Measurements from ENCODE around the gene LAMP1. TPM values are rescaled to one million over a fixed set of nuclear protein-coding genes. Genes with fewer than 3 reads are reported as not detected.
A peak's percentile ranks its signal among the peaks of the same experiment; 100 is the strongest.
"Not testable (repeated sequence)": the region's sequence is repeated elsewhere in the genome, so short reads cannot be mapped to it uniquely, and the experiment has no call there.

The LAMP1 gene, protein sequence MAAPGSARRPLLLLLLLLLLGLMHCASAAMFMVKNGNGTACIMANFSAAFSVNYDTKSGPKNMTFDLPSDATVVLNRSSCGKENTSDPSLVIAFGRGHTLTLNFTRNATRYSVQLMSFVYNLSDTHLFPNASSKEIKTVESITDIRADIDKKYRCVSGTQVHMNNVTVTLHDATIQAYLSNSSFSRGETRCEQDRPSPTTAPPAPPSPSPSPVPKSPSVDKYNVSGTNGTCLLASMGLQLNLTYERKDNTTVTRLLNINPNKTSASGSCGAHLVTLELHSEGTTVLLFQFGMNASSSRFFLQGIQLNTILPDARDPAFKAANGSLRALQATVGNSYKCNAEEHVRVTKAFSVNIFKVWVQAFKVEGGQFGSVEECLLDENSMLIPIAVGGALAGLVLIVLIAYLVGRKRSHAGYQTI
- 110 and 111 TPM in 2 replicates for total RNA-seq (2014; rRNA removed)
- Bru-seq, nascent RNA = percentile 80 among the genes with signal in this experiment
- BruChase-seq, experiment 1, labeled RNA remaining after a 6-hour chase = percentile 91 among the genes with signal in this experiment
- BruChase-seq, experiment 2, labeled RNA remaining after a 2-hour chase = percentile 88 among the genes with signal in this experiment
- long read RNA-seq, transcript LAMP1-201 (9 exons, 2,699 nt) = major isoform, 500 of 720 reads
- long read RNA-seq, partial matches to known transcripts = 53 of 720 reads
- long read RNA-seq, other reads (novel, unspliced or antisense) = 167 of 720 reads

DNA sequence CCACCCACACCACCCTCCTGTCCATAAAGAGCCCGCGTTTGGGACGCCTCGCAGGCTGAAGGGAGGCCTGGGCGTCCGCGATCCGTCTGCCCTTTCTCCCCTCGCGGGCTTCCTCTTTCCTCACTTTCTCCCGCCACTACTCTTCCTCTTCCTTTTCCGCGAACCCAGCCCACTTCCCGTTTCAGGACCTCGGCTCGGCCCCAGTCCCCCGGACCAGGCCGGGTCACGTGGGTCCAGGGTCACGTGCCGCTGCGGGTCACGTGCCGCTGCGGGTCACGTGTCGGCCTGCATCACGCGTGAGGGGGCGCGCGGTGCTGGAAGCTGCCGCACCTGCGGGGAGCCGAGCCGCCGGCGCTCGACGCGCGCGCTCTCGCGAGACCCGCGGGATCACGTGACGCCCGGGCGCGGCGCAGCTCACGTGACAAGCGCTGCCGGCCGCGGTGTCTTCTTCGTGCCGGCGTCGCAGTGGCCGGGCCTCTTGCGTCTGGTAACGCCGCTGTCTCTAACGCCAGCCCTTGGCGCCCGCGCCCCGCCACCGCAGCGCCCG lies at the start of gene LAMP1:
TSS of gene LAMP1 (plus strand) at position 417 of the 547 bp plus-strand sequence. CDS start 196 bp downstream, outside the sequence.
- H3K9me2 ChIP-seq (replicated peaks; ENCODE audit: low read length) = no peaks in the 10 kb centered on the region
- TF ChIP-seq, protein P1, sequence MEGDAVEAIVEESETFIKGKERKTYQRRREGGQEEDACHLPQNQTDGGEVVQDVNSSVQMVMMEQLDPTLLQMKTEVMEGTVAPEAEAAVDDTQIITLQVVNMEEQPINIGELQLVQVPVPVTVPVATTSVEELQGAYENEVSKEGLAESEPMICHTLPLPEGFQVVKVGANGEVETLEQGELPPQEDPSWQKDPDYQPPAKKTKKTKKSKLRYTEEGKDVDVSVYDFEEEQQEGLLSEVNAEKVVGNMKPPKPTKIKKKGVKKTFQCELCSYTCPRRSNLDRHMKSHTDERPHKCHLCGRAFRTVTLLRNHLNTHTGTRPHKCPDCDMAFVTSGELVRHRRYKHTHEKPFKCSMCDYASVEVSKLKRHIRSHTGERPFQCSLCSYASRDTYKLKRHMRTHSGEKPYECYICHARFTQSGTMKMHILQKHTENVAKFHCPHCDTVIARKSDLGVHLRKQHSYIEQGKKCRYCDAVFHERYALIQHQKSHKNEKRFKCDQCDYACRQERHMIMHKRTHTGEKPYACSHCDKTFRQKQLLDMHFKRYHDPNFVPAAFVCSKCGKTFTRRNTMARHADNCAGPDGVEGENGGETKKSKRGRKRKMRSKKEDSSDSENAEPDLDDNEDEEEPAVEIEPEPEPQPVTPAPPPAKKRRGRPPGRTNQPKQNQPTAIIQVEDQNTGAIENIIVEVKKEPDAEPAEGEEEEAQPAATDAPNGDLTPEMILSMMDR (conservative IDR thresholded peaks at IDR 0.05; ENCODE audit: low read depth, low read length) = no peak
- TF ChIP-seq EZH2phosphoT487 (IDR thresholded peaks at IDR 0.05; ENCODE audit: borderline replicate concordance, low read length) (no peak), EZH2 (IDR thresholded peaks at IDR 0.05; ENCODE audit: low read length, unreplicated experiment) (no peak)
- CTCF ChIA-PET = no interaction called here
- no TSS peak for BruUV-seq (replicated peaks)
- no peaks in the 10 kb centered on the region for H3K9me3 ChIP-seq (ENCODE audit: low read length)
- peak within 1 kb of the TSS; percentile 45 for H3K27ac ChIP-seq (ENCODE audit: low read length)
- DNase-seq = peak; percentile 92
- peak within 1 kb of the TSS; percentile 97 for H3K4me2 ChIP-seq (ENCODE audit: low read length)
- H2AFZ ChIP-seq (ENCODE audit: low read length) = peak within 1 kb of the TSS; percentile 98
- H3K36me3 ChIP-seq (ENCODE audit: low read depth, low read length) = no peaks in the 10 kb centered on the region
- peak within 1 kb of the TSS; percentile 89 for H3K9ac ChIP-seq (ENCODE audit: low read length)
- no peaks in the 10 kb centered on the region for H3F3A ChIP-seq (ENCODE audit: low read length, unreplicated experiment)
- POLR2A ChIA-PET (ENCODE audit: unreplicated experiment) = no interaction called here
- peaks cover 9% of the 10 kb centered on the region for H3K4me1 ChIP-seq (ENCODE audit: insufficient read depth, low read length)
- H3K27me3 ChIP-seq (ENCODE audit: low read length) = no peaks in the 10 kb centered on the region
- H3K4me3 ChIP-seq (ENCODE audit: low read length) = peak within 1 kb of the TSS; percentile 95
- H4K20me1 ChIP-seq (ENCODE audit: low read length) = peaks cover 7% of the 10 kb centered on the region; the same call in 1 of the 2 replicates
- intact Hi-C loops (cut with micrococcal nuclease) = no loop called here
- peak; percentile 70 for ATAC-seq
- H3K79me2 ChIP-seq (ENCODE audit: low read length) = peaks cover 43% of the 10 kb centered on the region

DNA sequence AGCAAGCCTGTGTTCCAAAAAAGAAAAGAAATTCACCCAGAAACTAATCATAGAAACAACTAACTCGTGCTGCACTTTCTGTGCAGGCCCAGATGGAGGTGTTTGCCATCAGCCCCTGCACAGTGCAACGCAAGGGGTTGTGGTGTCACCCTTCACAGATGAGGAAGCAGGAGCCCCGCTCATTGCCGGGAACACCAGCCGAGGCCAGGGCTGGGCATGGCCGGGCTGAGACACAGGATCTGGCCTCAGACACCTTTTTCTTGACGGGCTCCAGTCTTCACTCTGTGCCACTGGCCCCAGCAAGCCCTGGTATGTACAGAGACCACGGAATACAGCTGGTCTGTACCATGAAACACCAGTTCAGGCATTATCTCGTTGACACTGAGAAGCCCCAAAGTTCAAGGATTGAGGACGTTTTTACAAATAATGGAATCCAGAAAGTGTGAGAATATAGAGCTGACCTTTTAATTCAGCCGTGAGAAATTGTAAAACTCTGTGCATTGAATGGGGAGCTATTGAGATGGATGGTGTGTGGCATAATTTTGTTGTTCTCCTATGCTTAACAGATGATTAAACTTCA lies 44.4 kb upstream of the LAMP1 start:
- Histone ChIP-seq H2AFZ (ENCODE audit: low read length) (no peak overlapping the region), H3K9me3 (ENCODE audit: low read length) (no peaks in the 10 kb centered on the region), H3K4me2 (ENCODE audit: low read length) (no peak overlapping the region), H3K79me2 (ENCODE audit: low read length) (no peaks in the 10 kb centered on the region), H3K27me3 (ENCODE audit: low read length) (no peaks in the 10 kb centered on the region), H3K36me3 (ENCODE audit: low read depth, low read length) (peaks cover 7% of the 10 kb centered on the region; the same call in 1 of the 2 replicates), H3K9me2 (replicated peaks; ENCODE audit: low read length) (no peaks in the 10 kb centered on the region), H4K20me1 (ENCODE audit: low read length) (no peaks in the 10 kb centered on the region), H3K9ac (ENCODE audit: low read length) (no peak overlapping the region), H3F3A (ENCODE audit: low read length, unreplicated experiment) (no peaks in the 10 kb centered on the region), H3K27ac (ENCODE audit: low read length) (no peak overlapping the region), H3K4me3 (ENCODE audit: low read length) (no peak overlapping the region), H3K4me1 (ENCODE audit: insufficient read depth, low read length) (no peaks in the 10 kb centered on the region)
- POLR2A ChIA-PET (ENCODE audit: unreplicated experiment) = no interaction called here
- BruUV-seq (replicated peaks) = no TSS peak
- TF ChIP-seq, protein P1 (conservative IDR thresholded peaks at IDR 0.05; ENCODE audit: low read depth, low read length) = no peak
- TF ChIP-seq EZH2 (IDR thresholded peaks at IDR 0.05; ENCODE audit: low read length, unreplicated experiment) (no peak), EZH2phosphoT487 (IDR thresholded peaks at IDR 0.05; ENCODE audit: borderline replicate concordance, low read length) (no peak)
- DNase-seq (no peak), ATAC-seq (no peak)
- CTCF ChIA-PET = no interaction called here
- intact Hi-C loops (cut with micrococcal nuclease) = no loop called here

DNA sequence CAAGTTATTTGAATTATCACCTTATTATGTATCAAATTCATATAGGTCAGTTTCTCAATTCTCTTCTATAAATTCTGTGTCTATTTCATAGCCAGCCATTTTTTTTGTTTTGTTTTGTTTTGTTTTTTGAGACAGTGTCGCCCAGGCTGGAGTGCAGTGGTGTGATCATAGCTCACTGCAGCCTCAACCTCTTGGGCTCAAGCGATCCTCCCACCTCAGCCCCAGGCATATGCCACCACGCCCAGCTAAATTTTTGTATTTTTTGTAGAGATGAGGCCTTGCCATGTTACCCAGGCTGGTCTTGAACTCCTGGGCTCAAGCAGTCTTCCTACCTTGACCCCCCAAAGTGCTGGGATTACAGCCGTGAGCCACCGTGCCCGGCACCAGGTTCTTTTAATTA lies 39.1 kb upstream of the LAMP1 start:
- H3K27ac ChIP-seq (ENCODE audit: low read length); H3K4me3 ChIP-seq (ENCODE audit: low read length); CTCF ChIA-PET; DNase-seq; H3K4me1 ChIP-seq (ENCODE audit: insufficient read depth, low read length); H3K9ac ChIP-seq (ENCODE audit: low read length); intact Hi-C loops (cut with micrococcal nuclease); H3K9me3 ChIP-seq (ENCODE audit: low read length); H3K4me2 ChIP-seq (ENCODE audit: low read length); H4K20me1 ChIP-seq (ENCODE audit: low read length); H3K79me2 ChIP-seq (ENCODE audit: low read length); H3K9me2 ChIP-seq (replicated peaks; ENCODE audit: low read length); BruUV-seq (replicated peaks); H3K27me3 ChIP-seq (ENCODE audit: low read length); H3F3A ChIP-seq (ENCODE audit: low read length, unreplicated experiment); H2AFZ ChIP-seq (ENCODE audit: low read length); ATAC-seq; POLR2A ChIA-PET (ENCODE audit: unreplicated experiment): not testable (repeated sequence)
- peaks cover 11% of the 10 kb centered on the region; the same call in 1 of the 2 replicates for H3K36me3 ChIP-seq (ENCODE audit: low read depth, low read length)

Data from PC-3 (cell line).